MCF 10A (cell line): Measurements from ENCODE around the gene SERTAD2. TPM values are rescaled to one million over a fixed set of nuclear protein-coding genes. Genes with fewer than 3 reads are reported as not detected.

ENCODE experiments used
- BruUV-seq: library from RNA; stranded (reverse); fragments of 400-500 nt; replicated peaks from 2 replicates; lab custom pipeline; 2021; lab: Mats Ljungman, UMichigan
- CTCF ChIA-PET: fragments of 300-600 bp; sonication (Branson Sonifier 250); formaldehyde crosslinking; extraction: SDS; loops from one replicate; lab custom pipeline; 2021; ENCODE audit warnings: antibody characterized with exemption, inconsistent platforms; lab: Yijun Ruan, JAX
- POLR2A ChIA-PET: fragments of 300-600, 350-650 bp; sonication (Branson Sonifier 250); formaldehyde crosslinking; extraction: SDS; loops from one replicate; lab custom pipeline; 2020; ENCODE audit warnings: antibody characterized with exemption, inconsistent platforms; lab: Yijun Ruan, JAX
- DNase-seq: peaks from one replicate; pipeline ENCODE4 v3.0.0-alpha.2; 2018; ENCODE audit not compliant: unreplicated experiment
- H3K27ac Mint-ChIP-seq: one replicate; pipeline ENCODE4 v1.8.0; 2022; ENCODE audit warnings: mild to moderate bottlenecking, low read depth, mixed read lengths; ENCODE audit not compliant: unreplicated experiment
- H3K27me3 Mint-ChIP-seq: one replicate; pipeline ENCODE4 v1.8.0; 2022; ENCODE audit warnings: mixed read lengths; ENCODE audit not compliant: insufficient read depth, unreplicated experiment
- H3K36me3 Mint-ChIP-seq: one replicate; pipeline ENCODE4 v1.8.0; 2022; ENCODE audit warnings: mild to moderate bottlenecking, moderate library complexity, mixed read lengths; ENCODE audit not compliant: insufficient read depth, unreplicated experiment
- H3K4me1 Mint-ChIP-seq: one replicate; pipeline ENCODE4 v1.8.0; 2022; ENCODE audit warnings: mixed read lengths; ENCODE audit not compliant: insufficient read depth, unreplicated experiment
- H3K4me3 Mint-ChIP-seq: one replicate; pipeline ENCODE4 v1.8.0; 2022; ENCODE audit warnings: mild to moderate bottlenecking, moderate library complexity, mixed read lengths; ENCODE audit not compliant: unreplicated experiment
- H3K9me3 Mint-ChIP-seq: one replicate; pipeline ENCODE4 v1.8.0; 2022; ENCODE audit warnings: mixed read lengths; ENCODE audit not compliant: unreplicated experiment
- intact Hi-C: fragments of 100-400 bp; cut with micrococcal nuclease; formaldehyde crosslinking; loops from 2 replicates; pipeline ENCODE4 v1.14.1; 2022
- total RNA-seq: library from RNA; stranded (reverse); gene quantifications from 2 replicates; pipeline ENCODE4 v1.2.3, GENCODE V29; 2022
- TF ChIP-seq, protein P1 (sequence below): fragments of 200-600 bp; IDR thresholded peaks from one replicate; pipeline ENCODE4 v1.8.0; 2022; ENCODE audit warnings: antibody characterized with exemption, mild to moderate bottlenecking; ENCODE audit not compliant: unreplicated experiment

Gene SERTAD2
- total RNA-seq, 1 experiment from 2014 or later = 15.0 TPM

DNA sequence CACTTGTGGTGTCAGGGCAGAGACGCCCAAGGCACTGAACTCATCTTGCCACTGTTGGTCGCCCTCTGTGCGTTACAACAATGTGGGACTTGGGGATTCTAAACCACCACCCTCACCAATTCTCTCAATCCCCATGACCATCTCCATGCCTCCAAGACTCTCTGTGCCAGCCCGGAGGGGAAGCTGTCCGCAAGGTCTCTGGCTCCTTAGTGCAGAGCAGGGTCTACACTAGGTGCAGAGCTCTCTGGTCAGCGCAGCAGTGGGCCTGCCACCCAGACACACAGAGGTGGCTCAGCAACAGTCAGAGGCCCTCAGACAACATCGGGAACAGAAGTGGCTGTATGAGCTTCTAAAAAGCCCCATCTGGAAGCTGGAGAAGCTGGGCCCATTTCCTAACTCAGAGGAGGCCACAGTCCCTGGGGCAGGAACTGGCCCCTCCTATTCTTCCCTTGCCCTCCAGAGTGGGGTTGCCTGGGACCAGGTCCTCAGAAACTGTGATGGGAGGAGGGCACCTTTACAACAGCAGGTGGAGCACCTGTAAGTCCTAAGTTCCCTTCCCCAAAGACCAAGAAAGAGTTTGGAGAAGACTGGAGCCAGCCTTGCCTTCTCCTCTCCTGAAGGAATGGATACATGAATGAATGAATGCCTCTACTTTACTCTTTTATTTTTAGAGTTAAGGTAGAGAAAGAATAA lies 37.7 kb downstream of the SERTAD2 start:
- Mint-ChIP-seq H3K27ac (no peak overlapping the region), H3K27me3 (peaks cover 9% of the 10 kb centered on the region), H3K4me1 (peaks cover 11% of the 10 kb centered on the region), H3K9me3 (no peaks in the 10 kb centered on the region), H3K4me3 (no peak overlapping the region), H3K36me3 (no peaks in the 10 kb centered on the region)
- DNase-seq = no peak
- POLR2A ChIA-PET = no interaction called here
- TF ChIP-seq, protein P1, sequence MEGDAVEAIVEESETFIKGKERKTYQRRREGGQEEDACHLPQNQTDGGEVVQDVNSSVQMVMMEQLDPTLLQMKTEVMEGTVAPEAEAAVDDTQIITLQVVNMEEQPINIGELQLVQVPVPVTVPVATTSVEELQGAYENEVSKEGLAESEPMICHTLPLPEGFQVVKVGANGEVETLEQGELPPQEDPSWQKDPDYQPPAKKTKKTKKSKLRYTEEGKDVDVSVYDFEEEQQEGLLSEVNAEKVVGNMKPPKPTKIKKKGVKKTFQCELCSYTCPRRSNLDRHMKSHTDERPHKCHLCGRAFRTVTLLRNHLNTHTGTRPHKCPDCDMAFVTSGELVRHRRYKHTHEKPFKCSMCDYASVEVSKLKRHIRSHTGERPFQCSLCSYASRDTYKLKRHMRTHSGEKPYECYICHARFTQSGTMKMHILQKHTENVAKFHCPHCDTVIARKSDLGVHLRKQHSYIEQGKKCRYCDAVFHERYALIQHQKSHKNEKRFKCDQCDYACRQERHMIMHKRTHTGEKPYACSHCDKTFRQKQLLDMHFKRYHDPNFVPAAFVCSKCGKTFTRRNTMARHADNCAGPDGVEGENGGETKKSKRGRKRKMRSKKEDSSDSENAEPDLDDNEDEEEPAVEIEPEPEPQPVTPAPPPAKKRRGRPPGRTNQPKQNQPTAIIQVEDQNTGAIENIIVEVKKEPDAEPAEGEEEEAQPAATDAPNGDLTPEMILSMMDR = no peak
- BruUV-seq = no TSS peak
- CTCF ChIA-PET = interaction anchor here (0.6 to 1.2 kb wide), 6 partner anchors 12 to 286 kb away, joined by 3 to 5 read pairs (median 4); no protein-coding TSS in a partner anchor
- intact Hi-C loops = no loop called here

DNA sequence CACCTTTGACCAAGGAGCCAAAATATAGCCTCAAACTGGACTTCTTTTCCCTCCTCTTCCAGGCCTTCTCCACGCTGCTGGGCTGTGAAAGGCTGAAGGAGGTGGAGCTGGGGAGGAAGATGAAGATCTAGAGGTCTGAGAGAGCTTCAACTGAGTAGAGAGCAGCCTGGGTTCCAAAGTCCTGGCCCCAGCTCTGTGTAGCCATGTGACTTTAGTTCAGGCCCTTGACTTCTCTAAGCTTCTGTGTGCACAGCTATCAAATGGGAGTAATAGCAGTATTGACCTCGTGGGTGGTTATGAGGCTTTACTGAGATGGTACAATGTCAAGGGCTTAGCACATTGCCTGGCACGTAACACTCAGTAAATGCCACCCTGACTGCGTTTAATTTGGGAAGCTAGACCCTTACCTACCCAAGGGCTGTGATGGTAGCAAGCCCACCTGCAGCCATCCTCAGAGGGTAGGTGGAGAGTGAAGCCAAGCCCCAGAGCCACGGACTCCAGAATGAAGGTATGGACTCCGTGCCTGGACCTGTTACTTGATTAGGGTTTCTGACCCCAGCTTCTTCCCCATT lies 38.4 kb downstream of the SERTAD2 start:
- Mint-ChIP-seq H3K4me3 (no peak overlapping the region), H3K4me1 (peaks cover 11% of the 10 kb centered on the region), H3K27me3 (peaks cover 9% of the 10 kb centered on the region), H3K9me3 (no peaks in the 10 kb centered on the region), H3K36me3 (no peaks in the 10 kb centered on the region), H3K27ac (no peak overlapping the region)
- DNase-seq = no peak
- TF ChIP-seq, protein P1 = no peak
- CTCF ChIA-PET = interaction anchor here (0.6 to 1.0 kb wide), 7 partner anchors 31 to 1223 kb away, joined by 3 to 4 read pairs (median 3); no protein-coding TSS in a partner anchor
- POLR2A ChIA-PET = no interaction called here
- BruUV-seq = no TSS peak
- intact Hi-C loops = no loop called here

DNA sequence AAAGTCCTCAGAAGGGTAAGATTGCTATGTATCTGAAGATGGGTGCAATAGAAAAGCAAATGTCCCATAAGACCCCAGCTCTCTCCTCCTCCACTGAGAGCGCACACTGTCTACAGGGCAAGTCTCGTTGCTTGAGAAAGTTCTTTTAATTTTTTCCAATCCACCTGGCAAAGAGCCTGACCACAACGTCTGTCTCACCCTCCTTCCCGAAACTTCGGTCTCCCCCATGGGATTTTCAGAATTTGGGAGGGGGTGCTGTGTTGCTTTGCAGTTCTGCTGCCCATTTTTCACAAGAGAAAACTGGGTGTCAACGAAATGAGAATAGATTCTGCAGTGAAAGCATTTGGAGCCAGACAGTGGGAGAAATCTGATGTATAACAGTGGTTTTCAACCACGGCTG lies 40.4 kb downstream of the SERTAD2 start:
- no peak overlapping the region for H3K27ac Mint-ChIP-seq
- H3K27me3 Mint-ChIP-seq = peaks cover 9% of the 10 kb centered on the region
- DNase-seq = no peak
- no peaks in the 10 kb centered on the region for H3K9me3 Mint-ChIP-seq
- intact Hi-C loops = no loop called here
- BruUV-seq = no TSS peak
- H3K36me3 Mint-ChIP-seq = no peaks in the 10 kb centered on the region
- TF ChIP-seq, protein P1 = no peak
- peaks cover 11% of the 10 kb centered on the region for H3K4me1 Mint-ChIP-seq
- no peak overlapping the region for H3K4me3 Mint-ChIP-seq
- ChIA-PET CTCF (no interaction called here), POLR2A (interaction anchor here (1.6 kb wide), 1 partner anchor 32 kb away, joined by 6 read pairs; no protein-coding TSS in a partner anchor)

DNA sequence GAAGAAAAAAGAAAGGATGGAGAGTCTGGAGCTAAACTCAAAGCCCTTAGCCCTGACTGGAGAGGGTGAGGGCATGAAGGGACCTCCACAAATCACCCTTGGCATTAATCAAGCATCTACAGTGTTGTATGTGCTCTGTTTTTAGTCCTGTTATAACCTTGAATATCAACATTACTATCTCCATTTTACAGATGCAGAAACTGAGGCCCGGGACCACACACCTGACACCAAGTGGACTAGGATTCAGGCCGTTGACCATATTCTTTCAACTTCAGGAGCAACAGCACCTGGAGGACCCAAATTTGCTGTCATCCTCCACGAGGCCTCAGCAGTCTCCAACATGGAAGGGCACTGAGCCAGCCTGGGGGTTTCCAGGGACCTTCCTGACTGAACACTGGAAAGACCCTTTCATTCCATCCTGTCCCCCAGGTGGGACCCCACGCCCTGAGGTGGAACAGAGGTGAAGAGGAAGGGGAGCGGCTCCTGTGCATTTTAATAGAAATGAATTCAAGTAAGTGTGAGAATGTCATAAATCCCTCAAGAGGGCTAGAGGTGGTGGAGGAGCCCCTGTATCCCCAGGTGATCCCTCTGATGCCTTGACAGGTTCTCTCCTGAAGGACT lies 41.0 kb downstream of the SERTAD2 start:
- no peaks in the 10 kb centered on the region for H3K9me3 Mint-ChIP-seq
- peaks cover 6% of the 10 kb centered on the region for H3K4me1 Mint-ChIP-seq
- peaks cover 9% of the 10 kb centered on the region for H3K27me3 Mint-ChIP-seq
- no peak overlapping the region for H3K27ac Mint-ChIP-seq
- H3K36me3 Mint-ChIP-seq = no peaks in the 10 kb centered on the region
- no peak overlapping the region for H3K4me3 Mint-ChIP-seq
- no peak for DNase-seq
- ChIA-PET POLR2A (no interaction called here), CTCF (no interaction called here)
- TF ChIP-seq, protein P1 = no peak
- intact Hi-C loops = no loop called here
- no TSS peak for BruUV-seq
